ENCODE results near the gene USP33.

- TF ChIP-seq, protein P1, sequence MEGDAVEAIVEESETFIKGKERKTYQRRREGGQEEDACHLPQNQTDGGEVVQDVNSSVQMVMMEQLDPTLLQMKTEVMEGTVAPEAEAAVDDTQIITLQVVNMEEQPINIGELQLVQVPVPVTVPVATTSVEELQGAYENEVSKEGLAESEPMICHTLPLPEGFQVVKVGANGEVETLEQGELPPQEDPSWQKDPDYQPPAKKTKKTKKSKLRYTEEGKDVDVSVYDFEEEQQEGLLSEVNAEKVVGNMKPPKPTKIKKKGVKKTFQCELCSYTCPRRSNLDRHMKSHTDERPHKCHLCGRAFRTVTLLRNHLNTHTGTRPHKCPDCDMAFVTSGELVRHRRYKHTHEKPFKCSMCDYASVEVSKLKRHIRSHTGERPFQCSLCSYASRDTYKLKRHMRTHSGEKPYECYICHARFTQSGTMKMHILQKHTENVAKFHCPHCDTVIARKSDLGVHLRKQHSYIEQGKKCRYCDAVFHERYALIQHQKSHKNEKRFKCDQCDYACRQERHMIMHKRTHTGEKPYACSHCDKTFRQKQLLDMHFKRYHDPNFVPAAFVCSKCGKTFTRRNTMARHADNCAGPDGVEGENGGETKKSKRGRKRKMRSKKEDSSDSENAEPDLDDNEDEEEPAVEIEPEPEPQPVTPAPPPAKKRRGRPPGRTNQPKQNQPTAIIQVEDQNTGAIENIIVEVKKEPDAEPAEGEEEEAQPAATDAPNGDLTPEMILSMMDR (IDR thresholded peaks at IDR 0.05), result no peak
- no peak for TF ChIP-seq POLR2A (IDR thresholded peaks at IDR 0.05)
These were observed 23.5 kb upstream of the USP33 start for GRCh38 chr1:77783141-77783540.
